RWPE2 (cell line): ENCODE measurements around the gene DISP2.

Experiments used
- ATAC-seq: fragments of 200-7000 bp; cut with Tn5 transposase; 3 replicates; pipeline ENCODE4 v1.9.1; 2021; ENCODE audit warnings: low read depth
- DNase-seq: peaks from one replicate; pipeline ENCODE4 v3.0.0-alpha.2; 2020; ENCODE audit warnings: low spot score
- H3K27ac ChIP-seq: fragments of 450-650 bp; 2 replicates; pipeline ENCODE4 v1.5.1; 2017; ENCODE audit warnings: mild to moderate bottlenecking; ENCODE audit not compliant: poor library complexity, severe bottlenecking
- H3K27me3 ChIP-seq: fragments of 250-450 bp; sonication (Bioruptor Pico); 2 replicates; pipeline ENCODE4 v1.5.1; 2021; ENCODE audit warnings: mild to moderate bottlenecking, moderate library complexity; ENCODE audit not compliant: insufficient read depth, poor library complexity, severe bottlenecking
- H3K36me3 ChIP-seq: fragments of 250-450 bp; sonication (Bioruptor Pico); 2 replicates; pipeline ENCODE4 v1.5.1; 2020; ENCODE audit warnings: low read depth, mild to moderate bottlenecking, moderate library complexity
- H3K4me1 ChIP-seq: fragments of 250-450 bp; sonication (Bioruptor Pico); 2 replicates; pipeline ENCODE4 v1.5.1; 2021; ENCODE audit warnings: mild to moderate bottlenecking, moderate library complexity; ENCODE audit not compliant: insufficient read depth, poor library complexity, severe bottlenecking
- H3K4me3 ChIP-seq: fragments of 250-450 bp; sonication (Bioruptor Pico); 2 replicates; pipeline ENCODE4 v1.5.1; 2021; ENCODE audit warnings: mild to moderate bottlenecking, moderate library complexity; ENCODE audit not compliant: severe bottlenecking
- H3K9me3 ChIP-seq: fragments of 250-450 bp; sonication (Bioruptor Pico); 2 replicates; pipeline ENCODE4 v1.5.1; 2021; ENCODE audit warnings: mild to moderate bottlenecking, moderate library complexity; ENCODE audit not compliant: severe bottlenecking
- CTCF ChIP-seq: fragments of 450-650 bp; IDR thresholded peaks from one replicate; pipeline ENCODE4 v1.5.1; 2017; ENCODE audit warnings: mild to moderate bottlenecking, moderate library complexity; ENCODE audit not compliant: poor library complexity, severe bottlenecking

Gene DISP2

GRCh38 chr15:40323239-40323952 lies 34.6 kb upstream of the DISP2 start, which contains the start of gene INAFM2:
Gene INAFM2 (plus strand): TSS chr15:40323692. CDS start chr15:40324056, 364 bp downstream.
- H3K4me1 ChIP-seq = peaks cover 31% of the 10 kb centered on the region
- H3K36me3 ChIP-seq = peaks cover 7% of the 10 kb centered on the region
- peak; percentile 74 for TF ChIP-seq CTCF
- H3K9me3 ChIP-seq = no peaks in the 10 kb centered on the region
- H3K27ac ChIP-seq = peak within 1 kb of the TSS; percentile 54
- ATAC-seq (peak; percentile 85), DNase-seq (peak; percentile 95)
- peak within 1 kb of the TSS; percentile 98 for H3K4me3 ChIP-seq
- H3K27me3 ChIP-seq = no peaks in the 10 kb centered on the region

- ATAC-seq (no peak), DNase-seq (peak; percentile 82)
- Histone ChIP-seq H3K27ac (peak overlapping the region; percentile 54), H3K27me3 (no peaks in the 10 kb centered on the region), H3K36me3 (peaks cover 14% of the 10 kb centered on the region), H3K4me1 (peaks cover 38% of the 10 kb centered on the region), H3K4me3 (peak overlapping the region; percentile 98), H3K9me3 (no peaks in the 10 kb centered on the region)
- no peak for TF ChIP-seq CTCF
Measured at GRCh38 chr15:40323953-40324937, 33.8 kb upstream of the DISP2 start.

- no peak for DNase-seq
- no peak for ATAC-seq
- Histone ChIP-seq H3K4me1 (peaks cover 38% of the 10 kb centered on the region), H3K4me3 (peak overlapping the region; percentile 98), H3K27me3 (no peaks in the 10 kb centered on the region), H3K27ac (peak overlapping the region; percentile 54), H3K36me3 (peaks cover 19% of the 10 kb centered on the region), H3K9me3 (no peaks in the 10 kb centered on the region)
- TF ChIP-seq CTCF = no peak
Measured at GRCh38 chr15:40325188-40325587, 32.8 kb upstream of the DISP2 start.

- no peak overlapping the region for H3K27ac ChIP-seq
- DNase-seq (no peak), ATAC-seq (no peak)
- H3K9me3 ChIP-seq = no peaks in the 10 kb centered on the region
- peaks cover 19% of the 10 kb centered on the region for H3K36me3 ChIP-seq
- H3K27me3 ChIP-seq = no peaks in the 10 kb centered on the region
- peaks cover 38% of the 10 kb centered on the region for H3K4me1 ChIP-seq
- no peak overlapping the region for H3K4me3 ChIP-seq
- no peak for TF ChIP-seq CTCF
Measured at GRCh38 chr15:40325700-40326099, 32.3 kb upstream of the DISP2 start.
